Lung microvascular endothelial cell (primary cell): ENCODE measurements around the gene SYT7. TPM values are rescaled to one million over a fixed set of nuclear protein-coding genes. Genes with fewer than 3 reads are reported as not detected.

Source experiments
- DNase-seq, 2 donors: peaks; one replicate each; pipeline versions ENCODE4 v3.0.0 to v3.0.0-alpha.2; 2010; ENCODE audit warnings: low read depth in 2 of 2
- total RNA-seq: library from RNA; depleted of rRNA; stranded (reverse); fragments of >200 nt; gene quantifications from 2 replicates; pipeline ENCODE4 v1.2.1, GENCODE V29; 2014

The SYT7 gene
- total RNA-seq, 1 donor from 2014 or later, result 0.20 TPM

GRCh38 chr11:61607920-61608599, 27.2 kb upstream of the SYT7 start:
- no peak for DNase-seq

GRCh38 chr11:61607426-61607825, 26.6 kb upstream of the SYT7 start:
- no peak for DNase-seq

GRCh38 chr11:61603667-61604066, 22.8 kb upstream of the SYT7 start:
- DNase-seq, result no peak

GRCh38 chr11:61602775-61603569, 22.1 kb upstream of the SYT7 start:
- DNase-seq, result peak in 1 of 2 donors; percentile 69

- no peak for DNase-seq
Measured at GRCh38 chr11:61601512-61601911, 20.6 kb upstream of the SYT7 start.

GRCh38 chr11:61599968-61600710, 19.3 kb upstream of the SYT7 start:
- DNase-seq, result no peak

- DNase-seq, result peak in 1 of 2 donors; percentile 21
Measured at GRCh38 chr11:61598886-61599868, 18.3 kb upstream of the SYT7 start.

GRCh38 chr11:61598374-61598773, 17.5 kb upstream of the SYT7 start:
- no peak for DNase-seq

- no peak for DNase-seq
Measured at GRCh38 chr11:61596990-61597389, 16.1 kb upstream of the SYT7 start.

- DNase-seq, result no peak
Measured at GRCh38 chr11:61596542-61596941, 15.7 kb upstream of the SYT7 start.

GRCh38 chr11:61594907-61595257, 14.0 kb upstream of the SYT7 start:
- DNase-seq, result no peak

- DNase-seq, result no peak
Measured at GRCh38 chr11:61593151-61593550, 12.3 kb upstream of the SYT7 start.

GRCh38 chr11:61592176-61592575, 11.3 kb upstream of the SYT7 start:
- no peak for DNase-seq

GRCh38 chr11:61589961-61590360, 9.1 kb upstream of the SYT7 start:
- no peak for DNase-seq

- DNase-seq, result no peak
Measured at GRCh38 chr11:61588728-61589191, 7.9 kb upstream of the SYT7 start.

- no peak for DNase-seq
Measured at GRCh38 chr11:61587951-61588727, 7.3 kb upstream of the SYT7 start.

- DNase-seq, result no peak
Measured at GRCh38 chr11:61587541-61587941, 6.7 kb upstream of the SYT7 start.

GRCh38 chr11:61586792-61587430, 6.0 kb upstream of the SYT7 start:
- DNase-seq, result no peak

GRCh38 chr11:61585115-61585514, 4.2 kb upstream of the SYT7 start:
- no peak for DNase-seq

GRCh38 chr11:61581931-61582330, 1.1 kb upstream of the SYT7 start:
- no peak for DNase-seq
